Measurements from ENCODE around the gene MYRIP. TPM values are rescaled to one million over a fixed set of nuclear protein-coding genes. Genes with fewer than 3 reads are reported as not detected.
A peak's percentile ranks its signal among the peaks of the same experiment; 100 is the strongest.

The MYRIP gene
- total RNA-seq, 6 donors from 2014 or later = 0.55 to 4.3 (median 2.1) TPM; not detected in 1

- WGBS, 2 donors = 3 to 12% methylated on average over 3 of the region's 3 CpGs
- no peaks in the 10 kb centered on the region for H3K36me3 ChIP-seq
- no peaks in the 10 kb centered on the region for H3K27me3 ChIP-seq
- ATAC-seq (ENCODE audit: low FRiP score in 2 of 2) = peak in 1 of 2 donors; percentile 75
- H3K4me1 ChIP-seq = no peaks in the 10 kb centered on the region
- TF ChIP-seq, protein P1, sequence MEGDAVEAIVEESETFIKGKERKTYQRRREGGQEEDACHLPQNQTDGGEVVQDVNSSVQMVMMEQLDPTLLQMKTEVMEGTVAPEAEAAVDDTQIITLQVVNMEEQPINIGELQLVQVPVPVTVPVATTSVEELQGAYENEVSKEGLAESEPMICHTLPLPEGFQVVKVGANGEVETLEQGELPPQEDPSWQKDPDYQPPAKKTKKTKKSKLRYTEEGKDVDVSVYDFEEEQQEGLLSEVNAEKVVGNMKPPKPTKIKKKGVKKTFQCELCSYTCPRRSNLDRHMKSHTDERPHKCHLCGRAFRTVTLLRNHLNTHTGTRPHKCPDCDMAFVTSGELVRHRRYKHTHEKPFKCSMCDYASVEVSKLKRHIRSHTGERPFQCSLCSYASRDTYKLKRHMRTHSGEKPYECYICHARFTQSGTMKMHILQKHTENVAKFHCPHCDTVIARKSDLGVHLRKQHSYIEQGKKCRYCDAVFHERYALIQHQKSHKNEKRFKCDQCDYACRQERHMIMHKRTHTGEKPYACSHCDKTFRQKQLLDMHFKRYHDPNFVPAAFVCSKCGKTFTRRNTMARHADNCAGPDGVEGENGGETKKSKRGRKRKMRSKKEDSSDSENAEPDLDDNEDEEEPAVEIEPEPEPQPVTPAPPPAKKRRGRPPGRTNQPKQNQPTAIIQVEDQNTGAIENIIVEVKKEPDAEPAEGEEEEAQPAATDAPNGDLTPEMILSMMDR (IDR thresholded peaks at IDR 0.05) = peak; percentile 28 to 66 (median 56)
- no peak for TF ChIP-seq EP300 (IDR thresholded peaks at IDR 0.05)
- no peak overlapping the region for H3K27ac ChIP-seq
- no peak overlapping the region for H3K4me3 ChIP-seq
- peak in 1 of 2 donors; percentile 55 for DNase-seq
- no peaks in the 10 kb centered on the region for H3K9me3 ChIP-seq
Measured at GRCh38 chr3:40179016-40179415, 369.6 kb downstream of the MYRIP start.

DNA sequence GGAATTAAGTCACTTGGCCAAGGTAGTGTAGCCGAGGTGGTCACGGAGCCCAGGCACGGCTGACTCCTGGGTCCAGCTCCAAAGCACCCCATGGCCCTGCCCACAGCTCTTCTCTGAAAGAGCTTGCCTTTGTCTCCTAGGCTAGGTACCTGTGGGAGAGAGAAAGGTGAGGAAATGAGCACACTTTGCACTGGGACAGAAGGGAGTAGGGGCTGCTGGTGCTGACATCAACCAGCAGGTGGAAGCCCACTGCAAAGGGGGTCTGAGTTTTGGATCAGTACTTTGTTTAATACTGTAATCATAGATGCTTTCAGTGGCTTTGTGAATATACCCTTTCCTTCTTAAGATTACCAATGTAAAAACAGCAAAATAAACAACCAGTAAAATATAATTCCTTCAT is 371.8 kb downstream of the MYRIP start:
- Histone ChIP-seq H3K27ac (no peak overlapping the region), H3K27me3 (no peaks in the 10 kb centered on the region), H3K36me3 (no peaks in the 10 kb centered on the region), H3K4me3 (no peak overlapping the region), H3K4me1 (no peaks in the 10 kb centered on the region), H3K9me3 (no peaks in the 10 kb centered on the region)
- DNase-seq = peak in 1 of 2 donors; percentile 24
- WGBS, 2 donors = 86 to 100% methylated on average over 3 of the region's 3 CpGs
- TF ChIP-seq POLR2A (IDR thresholded peaks at IDR 0.05) (no peak), EP300 (IDR thresholded peaks at IDR 0.05) (no peak), POLR2AphosphoS5 (IDR thresholded peaks at IDR 0.05) (no peak)
- TF ChIP-seq, protein P1 (IDR thresholded peaks at IDR 0.05) = no peak
- ATAC-seq (ENCODE audit: low FRiP score in 2 of 2) = no peak

GRCh38 chr3:40185029-40185695 is 375.8 kb downstream of the MYRIP start:
- no peaks in the 10 kb centered on the region for H3K9me3 ChIP-seq
- H3K4me1 ChIP-seq = no peaks in the 10 kb centered on the region
- TF ChIP-seq, protein P1 (IDR thresholded peaks at IDR 0.05) = no peak
- TF ChIP-seq EP300 (IDR thresholded peaks at IDR 0.05) (no peak), POLR2A (IDR thresholded peaks at IDR 0.05) (no peak), POLR2AphosphoS5 (IDR thresholded peaks at IDR 0.05) (no peak)
- WGBS, 2 donors = 63 to 78% methylated on average over 9 to 10 of the region's 10 CpGs
- no peak overlapping the region for H3K4me3 ChIP-seq
- DNase-seq = no peak
- H3K27ac ChIP-seq = no peak overlapping the region
- H3K27me3 ChIP-seq = no peaks in the 10 kb centered on the region
- H3K36me3 ChIP-seq = no peaks in the 10 kb centered on the region
- no peak for ATAC-seq (ENCODE audit: low FRiP score in 2 of 2)

DNA sequence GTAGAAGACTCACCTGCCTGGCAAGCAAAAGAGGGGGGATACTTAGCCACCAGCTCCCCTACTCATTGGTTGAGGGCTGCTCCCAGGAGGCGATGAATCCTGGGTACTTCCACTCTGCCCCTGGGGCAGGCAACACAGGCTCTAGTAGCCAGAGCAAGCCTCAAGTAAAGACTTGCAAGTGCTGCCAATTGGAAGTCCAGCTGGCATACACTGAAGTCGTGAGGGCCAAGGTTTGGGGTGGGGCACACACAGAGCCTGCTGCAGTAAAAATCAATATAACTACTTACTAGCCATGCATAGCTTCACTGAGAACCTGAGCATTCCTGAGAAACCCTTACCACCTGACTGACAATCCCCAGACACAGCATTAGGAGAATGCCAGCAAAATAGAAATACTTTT is 377.1 kb downstream of the MYRIP start:
- H3K4me1 ChIP-seq = no peaks in the 10 kb centered on the region
- no peaks in the 10 kb centered on the region for H3K9me3 ChIP-seq
- H3K4me3 ChIP-seq = no peak overlapping the region
- H3K27ac ChIP-seq = no peak overlapping the region
- TF ChIP-seq POLR2A (IDR thresholded peaks at IDR 0.05) (no peak), EP300 (IDR thresholded peaks at IDR 0.05) (no peak), POLR2AphosphoS5 (IDR thresholded peaks at IDR 0.05) (no peak)
- TF ChIP-seq, protein P1 (IDR thresholded peaks at IDR 0.05) = no peak
- no peaks in the 10 kb centered on the region for H3K36me3 ChIP-seq
- 74 to 88% methylated on average over 2 of the region's 2 CpGs for WGBS, 2 donors
- no peaks in the 10 kb centered on the region for H3K27me3 ChIP-seq
- no peak for DNase-seq
- ATAC-seq (ENCODE audit: low FRiP score in 2 of 2) = no peak

GRCh38 chr3:40187945-40188344 is 378.5 kb downstream of the MYRIP start:
- no peak for TF ChIP-seq EP300 (IDR thresholded peaks at IDR 0.05)
- no peak for TF ChIP-seq POLR2AphosphoS5 (IDR thresholded peaks at IDR 0.05)
- no peak for TF ChIP-seq POLR2A (IDR thresholded peaks at IDR 0.05)
- TF ChIP-seq, protein P1 (IDR thresholded peaks at IDR 0.05) = no peak
- no peaks in the 10 kb centered on the region for H3K9me3 ChIP-seq
- H3K36me3 ChIP-seq = no peaks in the 10 kb centered on the region
- no peak overlapping the region for H3K27ac ChIP-seq
- WGBS, 2 donors = 32 to 45% methylated on average over 2 to 3 of the region's 3 CpGs
- no peak overlapping the region for H3K4me3 ChIP-seq
- DNase-seq (no peak), ATAC-seq (ENCODE audit: low FRiP score in 2 of 2) (no peak)
- H3K27me3 ChIP-seq = no peaks in the 10 kb centered on the region
- no peaks in the 10 kb centered on the region for H3K4me1 ChIP-seq
